Stimulated activated CD8-positive, alpha-beta memory T cell treated with anti-CD3 and anti-CD28 coated beads, Interleukin-2, amount 100 ng/mL, for 1 hour (primary cell): ENCODE data around the gene TMEM175.
A peak's percentile ranks its signal among the peaks of the same experiment; 100 is the strongest.

Source experiments
- DNase-seq, 2 donors: peaks; one replicate each; pipeline ENCODE4 v3.0.0-alpha.2; 2020; ENCODE audit warnings: low read depth in 2 of 2

Gene TMEM175

GRCh38 chr4:959338-960139 lies 27.3 kb downstream of the TMEM175 start:
- no peak for DNase-seq

GRCh38 chr4:960140-960635 lies 27.9 kb downstream of the TMEM175 start:
- no peak for DNase-seq

- DNase-seq = no peak
Observed at GRCh38 chr4:960636-961350, 28.5 kb downstream of the TMEM175 start.

GRCh38 chr4:961351-962230 lies 29.3 kb downstream of the TMEM175 start:
- no peak for DNase-seq

GRCh38 chr4:962231-963208 lies 30.3 kb downstream of the TMEM175 start:
- DNase-seq = no peak

- DNase-seq = no peak
Observed at GRCh38 chr4:963276-964225, 31.3 kb downstream of the TMEM175 start.

GRCh38 chr4:964346-965025 lies 32.2 kb downstream of the TMEM175 start:
- DNase-seq = no peak

- DNase-seq = no peak
Observed at GRCh38 chr4:965048-965765, 32.9 kb downstream of the TMEM175 start.

GRCh38 chr4:965766-966134 lies 33.5 kb downstream of the TMEM175 start:
- DNase-seq = no peak

- DNase-seq = no peak
Observed at GRCh38 chr4:966266-967112, 34.2 kb downstream of the TMEM175 start.

GRCh38 chr4:967113-968104 lies 35.1 kb downstream of the TMEM175 start:
- DNase-seq = no peak

GRCh38 chr4:968221-968620 lies 36.0 kb downstream of the TMEM175 start:
- no peak for DNase-seq

GRCh38 chr4:968621-969394 lies 36.5 kb downstream of the TMEM175 start:
- DNase-seq = no peak

GRCh38 chr4:970046-970745 lies 37.9 kb downstream of the TMEM175 start:
- DNase-seq = peak in 1 of 2 donors; percentile 36
